Measurements from ENCODE around the gene SLC18A3.
A peak's percentile ranks its signal among the peaks of the same experiment; 100 is the strongest.

SLC18A3 gene

GRCh38 chr10:49585387-49585786 is 24.7 kb upstream of the SLC18A3 start:
- H3K4me3 ChIP-seq (replicated peaks; ENCODE audit: insufficient read depth, low read length) = no peak overlapping the region
- no peak for DNase-seq (ENCODE audit: low read depth in 1 of 2, low spot score in 1 of 2)
- no peak for TF ChIP-seq SPI1 (IDR thresholded peaks at IDR 0.05; ENCODE audit: borderline replicate concordance, low read depth)
- no peak for TF ChIP-seq GABPA (IDR thresholded peaks at IDR 0.05; ENCODE audit: low read depth)
- TF ChIP-seq REST (IDR thresholded peaks at IDR 0.05; ENCODE audit: insufficient replicate concordance, low read depth) = no peak
- TF ChIP-seq POLR2AphosphoS5 (IDR thresholded peaks at IDR 0.05; ENCODE audit: low read depth) = no peak
- TF ChIP-seq, protein P1, sequence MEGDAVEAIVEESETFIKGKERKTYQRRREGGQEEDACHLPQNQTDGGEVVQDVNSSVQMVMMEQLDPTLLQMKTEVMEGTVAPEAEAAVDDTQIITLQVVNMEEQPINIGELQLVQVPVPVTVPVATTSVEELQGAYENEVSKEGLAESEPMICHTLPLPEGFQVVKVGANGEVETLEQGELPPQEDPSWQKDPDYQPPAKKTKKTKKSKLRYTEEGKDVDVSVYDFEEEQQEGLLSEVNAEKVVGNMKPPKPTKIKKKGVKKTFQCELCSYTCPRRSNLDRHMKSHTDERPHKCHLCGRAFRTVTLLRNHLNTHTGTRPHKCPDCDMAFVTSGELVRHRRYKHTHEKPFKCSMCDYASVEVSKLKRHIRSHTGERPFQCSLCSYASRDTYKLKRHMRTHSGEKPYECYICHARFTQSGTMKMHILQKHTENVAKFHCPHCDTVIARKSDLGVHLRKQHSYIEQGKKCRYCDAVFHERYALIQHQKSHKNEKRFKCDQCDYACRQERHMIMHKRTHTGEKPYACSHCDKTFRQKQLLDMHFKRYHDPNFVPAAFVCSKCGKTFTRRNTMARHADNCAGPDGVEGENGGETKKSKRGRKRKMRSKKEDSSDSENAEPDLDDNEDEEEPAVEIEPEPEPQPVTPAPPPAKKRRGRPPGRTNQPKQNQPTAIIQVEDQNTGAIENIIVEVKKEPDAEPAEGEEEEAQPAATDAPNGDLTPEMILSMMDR (IDR thresholded peaks at IDR 0.05; ENCODE audit: insufficient read depth, low read length) = no peak
- no peak overlapping the region for H3K27ac ChIP-seq (replicated peaks)
- no peaks in the 10 kb centered on the region for H3K27me3 ChIP-seq (ENCODE audit: insufficient read depth, poor library complexity, severe bottlenecking)

- TF ChIP-seq SPI1 (IDR thresholded peaks at IDR 0.05; ENCODE audit: borderline replicate concordance, low read depth) = no peak
Measured at GRCh38 chr10:49587981-49588380, 22.1 kb upstream of the SLC18A3 start.

DNA sequence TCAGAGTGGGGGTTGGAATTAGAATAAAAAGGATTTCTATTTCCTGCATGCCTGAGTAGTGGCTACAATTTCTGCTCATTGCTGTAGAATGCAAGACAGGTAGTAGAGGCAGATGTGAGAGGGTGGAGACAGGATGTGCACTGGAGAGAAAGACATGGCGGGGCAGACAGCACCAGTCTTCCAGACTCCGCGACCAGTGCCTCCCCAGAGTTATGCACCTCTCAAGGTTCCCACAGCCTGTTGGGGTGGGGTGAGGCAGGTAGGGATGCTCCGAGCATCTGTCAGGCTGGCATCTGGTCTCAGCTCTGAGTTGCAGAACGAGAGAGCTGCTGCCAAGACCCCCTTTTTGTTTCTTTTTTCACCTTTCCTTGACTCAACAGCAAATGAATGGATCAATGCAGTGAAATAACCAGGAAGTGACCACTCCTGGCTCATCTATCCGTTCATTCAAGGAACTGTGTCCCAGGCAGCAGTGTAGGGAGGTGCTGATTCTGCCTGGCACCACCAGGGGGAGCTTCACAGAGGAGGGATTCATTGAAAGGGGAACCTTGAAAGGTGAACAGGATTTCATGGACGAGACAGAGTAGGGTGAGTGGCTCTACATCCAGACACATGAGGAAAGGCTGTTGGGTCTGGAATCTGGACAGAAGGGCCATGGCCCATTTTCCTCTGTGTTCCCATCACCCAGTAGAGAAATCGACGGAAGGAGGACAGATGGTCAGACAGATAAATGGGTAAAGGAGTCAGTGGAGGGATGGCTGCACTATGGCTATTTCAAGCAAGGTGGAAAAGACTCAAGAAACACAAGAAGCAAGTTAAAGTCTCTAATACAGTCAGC is 17.2 kb upstream of the SLC18A3 start:
- Histone ChIP-seq H3K4me3 (replicated peaks; ENCODE audit: insufficient read depth, low read length) (no peak overlapping the region), H3K27ac (replicated peaks) (no peak overlapping the region), H3K27me3 (ENCODE audit: insufficient read depth, poor library complexity, severe bottlenecking) (no peaks in the 10 kb centered on the region)
- TF ChIP-seq, protein P1 (IDR thresholded peaks at IDR 0.05; ENCODE audit: insufficient read depth, low read length) = peak; percentile 97
- TF ChIP-seq POLR2AphosphoS5 (IDR thresholded peaks at IDR 0.05; ENCODE audit: low read depth) (no peak), SPI1 (IDR thresholded peaks at IDR 0.05; ENCODE audit: borderline replicate concordance, low read depth) (no peak), GABPA (IDR thresholded peaks at IDR 0.05; ENCODE audit: low read depth) (no peak), REST (IDR thresholded peaks at IDR 0.05; ENCODE audit: insufficient replicate concordance, low read depth) (no peak)
- DNase-seq (ENCODE audit: low read depth in 1 of 2, low spot score in 1 of 2) = peak; percentile 18 to 72

More at GRCh38 chr10:49587981-49588380, 22.1 kb upstream of the SLC18A3 start:
- DNase-seq (ENCODE audit: low read depth in 1 of 2, low spot score in 1 of 2) = no peak
- no peak overlapping the region for H3K27ac ChIP-seq (replicated peaks)
- no peaks in the 10 kb centered on the region for H3K27me3 ChIP-seq (ENCODE audit: insufficient read depth, poor library complexity, severe bottlenecking)
- H3K4me3 ChIP-seq (replicated peaks; ENCODE audit: insufficient read depth, low read length) = no peak overlapping the region

DNA sequence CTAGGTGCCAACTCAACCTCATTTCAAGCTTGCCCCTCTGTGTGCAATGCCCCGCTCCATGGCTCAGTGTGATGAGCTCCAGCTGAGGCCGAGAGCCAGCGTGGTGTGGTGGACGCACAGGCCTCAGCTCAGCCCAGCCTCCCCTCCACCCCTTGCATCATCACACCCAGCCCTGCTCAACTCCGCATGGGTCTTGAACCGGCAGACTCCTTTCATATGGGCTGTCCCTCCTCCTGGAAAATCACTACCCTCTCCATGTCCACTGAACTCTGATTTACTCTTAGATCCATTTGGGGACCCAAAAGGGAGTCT is 16.6 kb upstream of the SLC18A3 start:
- TF ChIP-seq GABPA (IDR thresholded peaks at IDR 0.05; ENCODE audit: low read depth) = no peak
- TF ChIP-seq, protein P1 (IDR thresholded peaks at IDR 0.05; ENCODE audit: insufficient read depth, low read length) = no peak
- no peak for TF ChIP-seq REST (IDR thresholded peaks at IDR 0.05; ENCODE audit: insufficient replicate concordance, low read depth)
- TF ChIP-seq SPI1 (IDR thresholded peaks at IDR 0.05; ENCODE audit: borderline replicate concordance, low read depth) = no peak
- TF ChIP-seq POLR2AphosphoS5 (IDR thresholded peaks at IDR 0.05; ENCODE audit: low read depth) = no peak
- H3K27ac ChIP-seq (replicated peaks) = no peak overlapping the region
- no peaks in the 10 kb centered on the region for H3K27me3 ChIP-seq (ENCODE audit: insufficient read depth, poor library complexity, severe bottlenecking)
- H3K4me3 ChIP-seq (replicated peaks; ENCODE audit: insufficient read depth, low read length) = no peak overlapping the region
- DNase-seq (ENCODE audit: low read depth in 1 of 2, low spot score in 1 of 2) = no peak

Data from HL-60 (cell line).